ENCODE results near the gene METTL8.
"Not testable (repeated sequence)": the region's sequence is repeated elsewhere in the genome, so short reads cannot be mapped to it uniquely, and the experiment has no call there.

The METTL8 gene

DNA sequence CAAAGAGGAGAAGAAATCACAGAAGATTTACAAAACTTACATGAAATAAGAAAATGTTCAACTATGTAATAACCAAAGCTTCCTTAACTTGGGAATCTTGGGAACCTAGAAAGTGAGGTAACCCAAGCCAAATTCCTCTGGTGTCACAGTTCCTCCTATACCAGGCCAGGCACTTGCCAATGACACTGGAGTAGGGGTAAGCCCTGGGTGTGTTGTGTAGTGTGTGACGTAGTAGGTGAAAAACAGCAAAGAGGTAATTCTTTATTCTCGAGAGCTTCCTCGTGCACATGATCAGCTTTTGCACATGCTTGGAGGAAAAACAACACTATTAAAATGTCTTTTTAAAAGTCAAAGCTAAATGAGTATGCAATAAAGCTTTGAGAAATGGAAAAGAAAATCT, 118.0 kb downstream of the METTL8 start:
- Histone ChIP-seq H3K9ac (ENCODE audit: low read depth, low read length) (no peak overlapping the region), H3K9me3 (ENCODE audit: insufficient read depth, low read length, severe bottlenecking) (peaks cover 7% of the 10 kb centered on the region), H3K27me3 (ENCODE audit: insufficient read depth, low read length, poor library complexity) (no peaks in the 10 kb centered on the region), H3K4me3 (ENCODE audit: low read depth in 1 of 2, low read length in 2 of 2) (no peak overlapping the region), H3K27ac (ENCODE audit: low read length) (no peak overlapping the region), H4K20me1 (ENCODE audit: insufficient read depth, low read length) (no peaks in the 10 kb centered on the region), H2AFZ (ENCODE audit: low read depth, low read length) (no peak overlapping the region), H3K4me1 (ENCODE audit: insufficient read depth, low read length) (no peaks in the 10 kb centered on the region), H3K79me2 (ENCODE audit: insufficient read depth, low read length) (no peaks in the 10 kb centered on the region), H3K4me2 (ENCODE audit: insufficient read depth, low read length) (no peak overlapping the region), H3K36me3 (ENCODE audit: insufficient read depth, low read length) (peaks cover 2% of the 10 kb centered on the region; the same call in 1 of the 2 replicates)
- TF ChIP-seq, protein P1, sequence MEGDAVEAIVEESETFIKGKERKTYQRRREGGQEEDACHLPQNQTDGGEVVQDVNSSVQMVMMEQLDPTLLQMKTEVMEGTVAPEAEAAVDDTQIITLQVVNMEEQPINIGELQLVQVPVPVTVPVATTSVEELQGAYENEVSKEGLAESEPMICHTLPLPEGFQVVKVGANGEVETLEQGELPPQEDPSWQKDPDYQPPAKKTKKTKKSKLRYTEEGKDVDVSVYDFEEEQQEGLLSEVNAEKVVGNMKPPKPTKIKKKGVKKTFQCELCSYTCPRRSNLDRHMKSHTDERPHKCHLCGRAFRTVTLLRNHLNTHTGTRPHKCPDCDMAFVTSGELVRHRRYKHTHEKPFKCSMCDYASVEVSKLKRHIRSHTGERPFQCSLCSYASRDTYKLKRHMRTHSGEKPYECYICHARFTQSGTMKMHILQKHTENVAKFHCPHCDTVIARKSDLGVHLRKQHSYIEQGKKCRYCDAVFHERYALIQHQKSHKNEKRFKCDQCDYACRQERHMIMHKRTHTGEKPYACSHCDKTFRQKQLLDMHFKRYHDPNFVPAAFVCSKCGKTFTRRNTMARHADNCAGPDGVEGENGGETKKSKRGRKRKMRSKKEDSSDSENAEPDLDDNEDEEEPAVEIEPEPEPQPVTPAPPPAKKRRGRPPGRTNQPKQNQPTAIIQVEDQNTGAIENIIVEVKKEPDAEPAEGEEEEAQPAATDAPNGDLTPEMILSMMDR (IDR thresholded peaks at IDR 0.05; ENCODE audit: borderline replicate concordance, extremely low read depth, low read length, poor library complexity, severe bottlenecking): no peak
- no peak for TF ChIP-seq EZH2 (IDR thresholded peaks at IDR 0.05; ENCODE audit: borderline replicate concordance, low read depth, low read length, severe bottlenecking)
- no peak for ATAC-seq (ENCODE audit: insufficient read depth, low read depth)
- no peak for DNase-seq

- H4K20me1 ChIP-seq (ENCODE audit: insufficient read depth, low read length); H3K9me3 ChIP-seq (ENCODE audit: insufficient read depth, low read length, severe bottlenecking); H3K4me2 ChIP-seq (ENCODE audit: insufficient read depth, low read length); H3K4me1 ChIP-seq (ENCODE audit: insufficient read depth, low read length); H3K36me3 ChIP-seq (ENCODE audit: insufficient read depth, low read length); H3K79me2 ChIP-seq (ENCODE audit: insufficient read depth, low read length); DNase-seq; H3K4me3 ChIP-seq (ENCODE audit: low read depth in 1 of 2, low read length in 2 of 2); ATAC-seq (ENCODE audit: insufficient read depth, low read depth); H3K27ac ChIP-seq (ENCODE audit: low read length); H3K27me3 ChIP-seq (ENCODE audit: insufficient read depth, low read length, poor library complexity); H2AFZ ChIP-seq (ENCODE audit: low read depth, low read length); H3K9ac ChIP-seq (ENCODE audit: low read depth, low read length): not testable (repeated sequence)
Measured at GRCh38 chr2:171312182-171312581, 121.6 kb downstream of the METTL8 start.

DNA sequence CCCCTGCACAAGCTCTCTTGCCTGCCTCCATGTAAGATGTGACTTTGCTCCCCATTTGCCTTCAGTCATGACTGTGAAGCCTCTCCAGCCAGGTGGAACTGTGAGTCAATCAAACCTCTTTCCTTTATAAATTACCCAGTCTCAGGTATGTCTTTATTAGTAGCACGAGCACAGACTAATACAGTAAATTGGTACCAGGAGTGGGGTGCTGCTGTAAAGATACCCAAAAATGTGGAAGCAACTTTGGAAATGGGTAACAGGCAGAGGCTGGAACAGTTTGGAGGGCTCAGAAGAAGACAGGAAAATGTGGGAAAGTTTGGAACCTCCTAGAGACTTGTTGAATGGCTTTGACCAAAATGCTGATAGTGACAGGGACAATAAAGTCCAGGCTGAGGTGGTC, 122.2 kb downstream of the METTL8 start:
- not testable (repeated sequence) for ATAC-seq (ENCODE audit: insufficient read depth, low read depth); H3K4me2 ChIP-seq (ENCODE audit: insufficient read depth, low read length); H3K4me3 ChIP-seq (ENCODE audit: low read depth in 1 of 2, low read length in 2 of 2); DNase-seq; H3K79me2 ChIP-seq (ENCODE audit: insufficient read depth, low read length); H3K27me3 ChIP-seq (ENCODE audit: insufficient read depth, low read length, poor library complexity); H3K36me3 ChIP-seq (ENCODE audit: insufficient read depth, low read length); H3K27ac ChIP-seq (ENCODE audit: low read length); H3K9ac ChIP-seq (ENCODE audit: low read depth, low read length); H3K9me3 ChIP-seq (ENCODE audit: insufficient read depth, low read length, severe bottlenecking); H4K20me1 ChIP-seq (ENCODE audit: insufficient read depth, low read length); H3K4me1 ChIP-seq (ENCODE audit: insufficient read depth, low read length); H2AFZ ChIP-seq (ENCODE audit: low read depth, low read length)

- H4K20me1 ChIP-seq (ENCODE audit: insufficient read depth, low read length): no peaks in the 10 kb centered on the region
- no peak for ATAC-seq (ENCODE audit: insufficient read depth, low read depth)
- no peak overlapping the region for H3K27ac ChIP-seq (ENCODE audit: low read length)
- H3K4me1 ChIP-seq (ENCODE audit: insufficient read depth, low read length): no peaks in the 10 kb centered on the region
- TF ChIP-seq, protein P1 (IDR thresholded peaks at IDR 0.05; ENCODE audit: borderline replicate concordance, extremely low read depth, low read length, poor library complexity, severe bottlenecking): no peak
- TF ChIP-seq EZH2 (IDR thresholded peaks at IDR 0.05; ENCODE audit: borderline replicate concordance, low read depth, low read length, severe bottlenecking): no peak
- peaks cover 7% of the 10 kb centered on the region for H3K9me3 ChIP-seq (ENCODE audit: insufficient read depth, low read length, severe bottlenecking)
- no peak overlapping the region for H3K9ac ChIP-seq (ENCODE audit: low read depth, low read length)
- no peaks in the 10 kb centered on the region for H3K79me2 ChIP-seq (ENCODE audit: insufficient read depth, low read length)
- H3K4me2 ChIP-seq (ENCODE audit: insufficient read depth, low read length): no peak overlapping the region
- no peaks in the 10 kb centered on the region for H3K27me3 ChIP-seq (ENCODE audit: insufficient read depth, low read length, poor library complexity)
- no peak for DNase-seq
- H3K4me3 ChIP-seq (ENCODE audit: low read depth in 1 of 2, low read length in 2 of 2): no peak overlapping the region
- no peak overlapping the region for H2AFZ ChIP-seq (ENCODE audit: low read depth, low read length)
- H3K36me3 ChIP-seq (ENCODE audit: insufficient read depth, low read length): peaks cover 2% of the 10 kb centered on the region; the same call in 1 of the 2 replicates
Measured at GRCh38 chr2:171310889-171311288, 122.9 kb downstream of the METTL8 start.

Data from DND-41 (cell line).